Dermis blood vessel endothelial cell (primary cell): ENCODE data around the gene PLCH1. TPM values are rescaled to one million over a fixed set of nuclear protein-coding genes. Genes with fewer than 3 reads are reported as not detected.

Experiments used
- DNase-seq: peaks from one replicate; pipeline ENCODE4 v3.0.0; 2010
- total RNA-seq: library from RNA; depleted of rRNA; stranded (reverse); fragments of >200 nt; gene quantifications from 2 replicates; pipeline ENCODE4 v1.2.3, GENCODE V29; 2014

The PLCH1 gene
- total RNA-seq, 1 donor from 2014 or later, result not detected

- no peak for DNase-seq
Measured at GRCh38 chr3:155682426-155683343, 62.2 kb downstream of the PLCH1 start.

- no peak for DNase-seq
Measured at GRCh38 chr3:155676252-155676981, 68.5 kb downstream of the PLCH1 start.

DNA sequence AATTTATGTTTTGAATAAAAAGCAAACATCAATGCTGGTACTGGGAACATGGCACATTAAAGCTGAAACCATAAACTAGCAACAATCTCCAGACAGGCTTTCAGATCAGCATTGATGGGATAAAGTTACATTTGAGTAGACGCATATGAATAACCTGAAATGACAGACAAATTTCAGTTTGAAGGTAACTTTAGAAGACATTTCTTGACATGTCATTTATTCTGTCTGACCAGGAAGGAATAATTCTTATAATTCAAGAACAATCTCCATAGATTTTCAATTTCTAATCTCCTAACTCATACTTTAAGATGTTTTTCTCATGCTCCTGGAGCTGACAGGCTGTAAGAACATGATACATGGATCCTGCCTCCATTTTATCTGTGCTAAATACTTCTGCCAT, 69.8 kb downstream of the PLCH1 start:
- DNase-seq, result no peak

DNA sequence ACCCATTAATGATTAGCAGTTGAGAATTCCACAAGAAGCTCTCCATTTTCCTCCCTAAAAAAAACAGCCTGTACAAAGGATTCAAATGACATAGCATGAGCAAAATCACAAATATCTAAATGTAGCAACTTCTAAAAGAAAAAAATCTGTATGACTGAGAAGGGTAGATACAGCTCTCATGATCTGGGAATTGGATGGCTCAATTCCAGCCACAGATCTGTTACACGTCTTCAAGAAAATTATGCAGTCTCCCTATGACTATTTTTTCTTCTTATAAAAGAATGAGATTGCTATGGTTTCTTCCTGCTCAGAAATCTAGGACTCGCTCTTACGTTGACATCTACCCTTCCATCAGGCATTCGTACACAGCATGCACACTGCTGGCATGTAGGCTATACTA, 71.5 kb downstream of the PLCH1 start:
- no peak for DNase-seq

DNA sequence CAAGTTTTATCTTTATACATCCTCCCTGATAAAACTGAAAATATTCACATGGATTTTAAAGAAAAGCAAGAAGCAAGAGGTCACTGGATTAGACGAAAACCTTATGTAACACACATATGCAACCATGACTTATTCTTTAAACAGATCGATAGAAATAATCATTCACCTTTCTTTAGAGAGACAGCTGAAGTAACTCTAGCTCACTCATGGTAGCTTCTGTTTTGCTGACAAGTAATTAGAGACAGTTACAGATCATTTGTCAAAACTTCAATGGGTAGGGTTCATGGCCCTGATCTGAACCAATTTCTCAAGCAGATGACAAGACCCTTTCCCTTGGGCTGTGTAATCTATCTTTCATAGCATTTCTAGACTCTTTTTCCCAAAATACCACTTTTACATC, 74.5 kb downstream of the PLCH1 start:
- DNase-seq, result no peak

- no peak for DNase-seq
Measured at GRCh38 chr3:155667988-155668387, 76.9 kb downstream of the PLCH1 start.

DNA sequence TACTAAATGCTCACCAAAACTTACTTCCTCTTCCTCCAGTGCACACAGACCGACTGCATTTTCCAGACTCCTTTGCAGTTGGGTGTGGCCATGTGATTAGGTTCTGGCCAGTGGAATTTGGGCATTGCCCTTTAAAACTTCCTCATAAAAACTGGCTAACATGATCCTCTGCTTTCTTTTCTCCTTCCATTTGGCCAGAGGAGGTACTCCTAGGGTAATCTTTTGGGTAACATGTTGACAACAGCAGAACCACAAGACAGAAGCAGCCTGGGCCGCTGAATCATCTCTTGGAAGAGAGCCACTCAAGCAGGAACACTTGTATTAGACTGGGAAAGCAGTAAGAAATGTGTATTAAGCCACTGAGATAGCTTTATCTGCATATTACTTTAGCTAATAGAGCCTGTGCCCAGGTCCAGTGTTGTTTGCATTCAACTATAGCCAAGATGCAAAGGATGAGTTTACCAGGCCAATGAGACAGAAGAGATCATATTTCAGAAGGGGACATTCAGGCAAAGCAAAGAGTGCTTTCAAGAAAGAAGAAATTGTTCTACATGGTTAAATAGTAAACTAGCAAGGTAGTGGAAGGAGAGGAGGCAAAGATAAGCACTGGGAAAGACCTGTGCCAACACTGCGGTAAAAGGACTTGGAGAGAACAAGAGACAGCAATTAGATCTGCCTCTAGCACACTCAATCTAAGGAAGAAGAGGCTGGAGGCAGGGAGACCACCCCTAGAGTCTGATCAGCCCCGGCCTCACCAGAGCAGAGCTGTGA, 79.8 kb downstream of the PLCH1 start:
- no peak for DNase-seq

GRCh38 chr3:155663467-155664212, 81.2 kb downstream of the PLCH1 start:
- DNase-seq, result no peak

GRCh38 chr3:155661760-155662159, 83.1 kb downstream of the PLCH1 start:
- no peak for DNase-seq

- no peak for DNase-seq
Measured at GRCh38 chr3:155661042-155661441, 83.8 kb downstream of the PLCH1 start.

- no peak for DNase-seq
Measured at GRCh38 chr3:155658671-155659261, 86.1 kb downstream of the PLCH1 start.

- DNase-seq, result no peak
Measured at GRCh38 chr3:155658006-155658405, 86.9 kb downstream of the PLCH1 start.

DNA sequence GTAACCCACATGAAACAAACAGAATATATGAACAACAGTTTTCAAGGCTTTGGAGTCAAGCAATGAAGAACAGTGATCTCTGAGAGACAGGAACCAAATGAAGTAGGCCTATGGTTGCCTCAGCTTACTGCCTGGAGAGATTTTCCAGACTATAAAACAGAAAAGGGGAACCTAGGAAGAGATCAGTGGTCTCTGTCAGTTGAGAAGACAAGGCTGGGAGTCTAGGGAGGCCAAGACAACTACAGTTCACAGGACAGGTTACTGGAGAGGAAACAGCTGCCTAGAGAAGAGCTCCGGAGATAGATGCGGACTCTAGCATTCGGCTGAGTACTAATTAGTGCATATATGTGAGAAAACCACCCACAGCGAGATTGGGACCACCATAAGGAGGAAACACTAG, 87.7 kb downstream of the PLCH1 start:
- DNase-seq, result no peak

GRCh38 chr3:155656466-155656865, 88.4 kb downstream of the PLCH1 start:
- DNase-seq, result no peak

- no peak for DNase-seq
Measured at GRCh38 chr3:155651489-155652218, 93.2 kb downstream of the PLCH1 start.

- no peak for DNase-seq
Measured at GRCh38 chr3:155648013-155648591, 96.8 kb downstream of the PLCH1 start.

- DNase-seq, result no peak
Measured at GRCh38 chr3:155647206-155647605, 97.7 kb downstream of the PLCH1 start.

DNA sequence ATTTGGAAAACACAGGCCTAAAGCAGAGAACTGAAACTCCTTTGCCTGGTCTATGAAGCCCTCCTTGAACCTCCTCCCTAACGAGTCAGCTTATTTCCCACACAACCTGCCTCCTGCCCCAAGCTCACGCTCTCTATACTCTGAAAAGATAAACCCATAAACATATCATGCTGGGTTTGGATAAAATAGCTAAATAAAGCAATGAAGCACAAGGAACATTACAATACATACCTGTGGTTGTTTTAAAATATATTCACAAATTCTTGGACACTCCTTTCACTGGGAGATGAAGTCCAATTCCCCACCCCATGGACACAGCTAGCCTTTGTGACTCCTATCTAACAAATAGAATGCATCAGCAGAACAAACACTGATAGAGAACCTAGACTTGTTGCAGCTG, 98.2 kb downstream of the PLCH1 start:
- no peak for DNase-seq

- DNase-seq, result no peak
Measured at GRCh38 chr3:155646128-155646527, 98.7 kb downstream of the PLCH1 start.

GRCh38 chr3:155643581-155644165, 101.2 kb downstream of the PLCH1 start:
- no peak for DNase-seq
